GM23248 (cell line): ENCODE measurements around the gene SCN7A.

ENCODE experiments used
- EZH2 ChIP-seq: fragments of 200-600 bp; sonication (generic); IDR thresholded peaks from 2 replicates; pipeline ENCODE4 v1.6.1; 2018; ENCODE audit warnings: antibody characterized with exemption, mild to moderate bottlenecking; ENCODE audit not compliant: insufficient read depth, poor library complexity, severe bottlenecking
- EZH2phosphoT487 ChIP-seq: fragments of 200-600 bp; sonication (generic); IDR thresholded peaks from 2 replicates; pipeline ENCODE4 v1.6.1; 2018; ENCODE audit warnings: antibody characterized with exemption, moderate library complexity, mild to moderate bottlenecking, low read depth; ENCODE audit not compliant: insufficient read depth

- no peak for TF ChIP-seq EZH2
- TF ChIP-seq EZH2phosphoT487 = no peak
These were observed 120.5 kb downstream of the SCN7A start for GRCh38 chr2:166373539-166373938.
